Astrocyte (in vitro differentiated cells and primary cell): Measurements from ENCODE around the gene SCN1B.

Source experiments
- EZH2 ChIP-seq: IDR thresholded peaks from 2 replicates; pipeline ENCODE4 v1.6.1; 2012; ENCODE audit warnings: mild to moderate bottlenecking, low read length, inconsistent platforms; ENCODE audit not compliant: insufficient read depth
- TF ChIP-seq, protein P1 (sequence below): IDR thresholded peaks from 2 replicates; pipeline ENCODE4 v1.5.1; 2011; ENCODE audit warnings: low read depth, mild to moderate bottlenecking, inconsistent platforms, low read length, moderate library complexity; ENCODE audit not compliant: insufficient read depth

DNA sequence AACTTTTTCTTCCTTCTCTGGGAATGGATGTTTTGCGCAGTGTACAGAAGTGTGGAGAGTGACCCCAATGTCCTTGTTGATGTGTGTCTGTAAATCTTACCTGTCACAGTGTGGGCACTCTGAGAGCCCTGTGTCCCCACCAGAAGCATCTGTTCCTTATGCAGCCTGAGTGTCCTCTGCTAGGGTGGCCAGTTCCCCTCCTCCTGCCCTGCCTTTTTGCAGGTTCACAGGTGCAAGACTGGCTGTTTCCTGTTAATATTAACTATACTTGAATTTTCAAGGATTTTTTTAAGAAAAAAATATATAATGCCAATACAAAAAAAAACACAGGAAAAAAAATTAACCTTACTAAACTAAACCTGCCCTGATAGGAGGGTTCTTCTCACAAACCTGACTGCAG is 42.2 kb upstream of the SCN1B start:
- TF ChIP-seq, protein P1, sequence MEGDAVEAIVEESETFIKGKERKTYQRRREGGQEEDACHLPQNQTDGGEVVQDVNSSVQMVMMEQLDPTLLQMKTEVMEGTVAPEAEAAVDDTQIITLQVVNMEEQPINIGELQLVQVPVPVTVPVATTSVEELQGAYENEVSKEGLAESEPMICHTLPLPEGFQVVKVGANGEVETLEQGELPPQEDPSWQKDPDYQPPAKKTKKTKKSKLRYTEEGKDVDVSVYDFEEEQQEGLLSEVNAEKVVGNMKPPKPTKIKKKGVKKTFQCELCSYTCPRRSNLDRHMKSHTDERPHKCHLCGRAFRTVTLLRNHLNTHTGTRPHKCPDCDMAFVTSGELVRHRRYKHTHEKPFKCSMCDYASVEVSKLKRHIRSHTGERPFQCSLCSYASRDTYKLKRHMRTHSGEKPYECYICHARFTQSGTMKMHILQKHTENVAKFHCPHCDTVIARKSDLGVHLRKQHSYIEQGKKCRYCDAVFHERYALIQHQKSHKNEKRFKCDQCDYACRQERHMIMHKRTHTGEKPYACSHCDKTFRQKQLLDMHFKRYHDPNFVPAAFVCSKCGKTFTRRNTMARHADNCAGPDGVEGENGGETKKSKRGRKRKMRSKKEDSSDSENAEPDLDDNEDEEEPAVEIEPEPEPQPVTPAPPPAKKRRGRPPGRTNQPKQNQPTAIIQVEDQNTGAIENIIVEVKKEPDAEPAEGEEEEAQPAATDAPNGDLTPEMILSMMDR, result no peak
- TF ChIP-seq EZH2, result no peak
